Mucosa of gallbladder (tissue), 1 donor: ENCODE results near the gene NBEA. TPM values are rescaled to one million over a fixed set of nuclear protein-coding genes. Genes with fewer than 3 reads are reported as not detected.

Experiments
- DNase-seq: peaks from one replicate; pipeline ENCODE4 v3.0.0-alpha.2; 2020; ENCODE audit warnings: low spot score
- total RNA-seq: library from RNA; stranded (reverse); gene quantifications from one replicate; pipeline ENCODE4 v1.2.1, GENCODE V29; 2021
- donor health status: DM: no; HTN: no; CAD: no.

NBEA gene
- total RNA-seq, 1 donor from 2014 or later = 15.0 TPM

GRCh38 chr13:35593651-35594050, 651.6 kb downstream of the NBEA start:
- DNase-seq = no peak

- DNase-seq = no peak
Observed at GRCh38 chr13:35594096-35594495, 652.0 kb downstream of the NBEA start.

GRCh38 chr13:35595181-35595580, 653.1 kb downstream of the NBEA start:
- no peak for DNase-seq

- DNase-seq = no peak
Observed at GRCh38 chr13:35596321-35597030, 654.4 kb downstream of the NBEA start.

- no peak for DNase-seq
Observed at GRCh38 chr13:35597451-35597850, 655.4 kb downstream of the NBEA start.

- no peak for DNase-seq
Observed at GRCh38 chr13:35598233-35598632, 656.2 kb downstream of the NBEA start.

GRCh38 chr13:35598790-35599369, 656.8 kb downstream of the NBEA start:
- no peak for DNase-seq

GRCh38 chr13:35599384-35599783, 657.3 kb downstream of the NBEA start:
- DNase-seq = no peak

- DNase-seq = no peak
Observed at GRCh38 chr13:35600137-35600536, 658.1 kb downstream of the NBEA start.

- DNase-seq = no peak
Observed at GRCh38 chr13:35603593-35604285, 661.7 kb downstream of the NBEA start.

GRCh38 chr13:35614666-35615065, 672.6 kb downstream of the NBEA start:
- DNase-seq = no peak

GRCh38 chr13:35617420-35617819, 675.4 kb downstream of the NBEA start:
- DNase-seq = no peak

- no peak for DNase-seq
Observed at GRCh38 chr13:35618565-35619083, 676.6 kb downstream of the NBEA start.

GRCh38 chr13:35621989-35622388, 679.9 kb downstream of the NBEA start:
- no peak for DNase-seq

GRCh38 chr13:35629026-35629425, 687.0 kb downstream of the NBEA start:
- DNase-seq = no peak

GRCh38 chr13:35630551-35631275, 688.6 kb downstream of the NBEA start:
- no peak for DNase-seq

GRCh38 chr13:35631666-35632065, 689.6 kb downstream of the NBEA start:
- DNase-seq = no peak

GRCh38 chr13:35643625-35644024, 701.6 kb downstream of the NBEA start:
- DNase-seq = no peak

GRCh38 chr13:35646056-35646774, 704.1 kb downstream of the NBEA start:
- no peak for DNase-seq

GRCh38 chr13:35648201-35648600, 706.1 kb downstream of the NBEA start:
- no peak for DNase-seq

GRCh38 chr13:35649162-35649561, 707.1 kb downstream of the NBEA start:
- DNase-seq = no peak

- DNase-seq = no peak
Observed at GRCh38 chr13:35659796-35660195, 717.7 kb downstream of the NBEA start.
